Gastrocnemius medialis (tissue), 4 donors: Measurements from ENCODE around the gene PEX1.

Source experiments
- CTCF ChIP-seq, 5 experiments: fragments of 450-650 bp in 3 of 5; fragments of 200-600 bp in 2 of 5; sonication (generic) in 2 of 5; IDR thresholded peaks in 4 of 5; conservative IDR thresholded peaks in 1 of 5; 1 replicate in 4 of 5; 2 replicates in 1 of 5; pipeline ENCODE4 v1.5.1; 2016 to 2019; ENCODE audit warnings: antibody characterized with exemption in 5 of 5, mild to moderate bottlenecking in 3 of 5, moderate library complexity in 3 of 5
- POLR2A ChIP-seq, 2 donors: fragments of 450-650 bp; IDR thresholded peaks; one replicate each; pipeline ENCODE4 v1.6.1; 2017; ENCODE audit warnings: antibody characterized with exemption in 2 of 2, mild to moderate bottlenecking in 2 of 2, moderate library complexity in 2 of 2

- TF ChIP-seq CTCF (IDR thresholded peaks at IDR 0.05 in 4 of 5, conservative IDR thresholded peaks at IDR 0.05 in 1 of 5): no peak
- no peak for TF ChIP-seq POLR2A (IDR thresholded peaks at IDR 0.05)
Observed at GRCh38 chr7:92563345-92563744, 35.0 kb upstream of the PEX1 start.
